H4 (cell line): ENCODE results near the gene THTPA. TPM values are rescaled to one million over a fixed set of nuclear protein-coding genes. Genes with fewer than 3 reads are reported as not detected.

ENCODE experiments used
- DNase-seq: peaks from one replicate; pipeline ENCODE4 v3.0.0-alpha.2; 2015; ENCODE audit warnings: low spot score
- total RNA-seq: library from RNA; depleted of rRNA; stranded (reverse); fragments of >200 nt; shearing (Covaris generic); gene quantifications from 2 replicates; pipeline ENCODE4 v1.2.3, GENCODE V29; 2014; rRNA removed

The THTPA gene
- 4.0 and 11.8 TPM in 2 replicates for total RNA-seq

DNA sequence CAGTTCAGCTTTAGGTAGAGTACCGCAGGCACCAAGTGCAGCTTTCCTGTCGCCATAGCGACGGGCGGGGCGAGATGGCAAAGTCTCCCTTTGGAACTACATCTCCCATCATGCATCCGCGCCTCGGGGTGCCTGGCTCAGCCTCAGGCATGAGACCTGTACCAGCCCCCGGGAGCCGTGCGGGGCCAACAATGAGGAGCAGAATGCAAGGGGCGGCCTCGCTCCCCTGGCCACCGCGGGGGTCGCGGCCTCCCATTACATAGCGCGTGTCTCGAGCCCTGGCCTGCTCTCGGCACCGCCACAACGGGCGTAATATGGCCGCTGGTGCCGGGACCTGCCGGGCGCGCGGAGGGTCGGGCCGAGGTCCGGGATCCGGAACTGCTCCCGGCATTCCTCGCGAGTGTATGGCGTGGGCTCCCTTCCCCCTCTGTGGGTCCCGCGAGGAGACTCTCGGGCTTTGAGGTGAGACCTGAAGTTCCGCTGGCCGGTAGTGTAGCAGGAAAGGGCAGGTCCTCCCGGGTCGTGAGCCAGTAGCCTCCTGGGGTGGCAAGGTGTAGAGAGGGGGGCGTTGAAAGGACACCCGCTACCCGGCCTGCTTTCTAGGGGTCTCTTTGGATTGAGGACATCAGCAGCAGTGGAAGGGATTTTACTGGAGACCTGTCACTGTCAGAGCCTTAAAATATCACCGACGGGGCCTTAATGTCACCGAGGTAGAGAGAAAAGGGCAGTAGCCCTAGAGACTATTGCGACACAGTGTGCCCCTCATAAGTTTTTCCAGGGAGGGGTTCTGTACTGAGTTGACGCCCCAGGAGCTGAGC lies at the start of gene THTPA:
Gene THTPA (plus strand): TSS at position 390 of the 818 bp plus-strand sequence. CDS start 487 bp downstream, outside the sequence.
- DNase-seq = peak; percentile 85

- DNase-seq = no peak
These were observed 43.9 kb upstream of the THTPA start for GRCh38 chr14:23512156-23512555.

DNA sequence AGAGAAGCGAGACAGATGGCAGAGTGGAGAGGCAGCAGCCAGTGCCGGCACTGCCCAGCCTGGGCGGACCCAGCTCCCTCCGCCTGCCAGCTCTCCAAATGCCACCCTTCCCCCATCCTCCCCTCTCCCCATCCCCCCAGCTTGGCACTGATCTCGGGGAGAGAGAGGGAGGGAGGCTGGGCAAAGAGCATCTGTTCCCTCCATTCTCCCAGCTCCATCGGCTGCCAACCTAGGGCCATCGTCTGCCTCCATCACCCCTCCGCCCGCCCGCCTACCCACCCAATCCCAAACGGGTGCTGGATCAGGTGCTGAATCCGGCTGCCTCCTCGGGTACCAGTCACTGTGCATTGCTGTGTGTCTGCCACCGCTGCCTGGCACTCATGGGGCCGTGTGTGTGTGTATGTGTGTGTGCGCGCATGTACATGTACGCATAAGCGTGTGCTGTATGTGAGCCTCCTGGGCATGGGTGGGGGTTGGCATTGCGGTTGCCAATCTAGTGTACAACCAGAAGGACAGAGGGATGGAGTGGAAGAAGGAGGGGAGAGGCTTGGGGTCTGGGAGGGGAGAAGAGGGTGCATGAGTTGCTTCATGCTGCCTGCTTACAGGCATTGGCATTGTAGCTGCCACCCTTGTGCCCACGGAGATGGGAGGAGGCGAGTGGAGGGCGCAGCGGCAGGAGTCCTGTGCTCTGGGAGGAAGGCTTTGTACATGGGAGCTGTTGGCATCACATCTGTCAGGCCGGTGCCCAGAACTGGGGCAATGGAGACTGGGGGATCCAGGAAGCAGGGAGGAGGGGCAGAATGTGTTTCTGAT lies 42.9 kb upstream of the THTPA start:
- DNase-seq = no peak

- DNase-seq = no peak
These were observed 42.0 kb upstream of the THTPA start for GRCh38 chr14:23513818-23514643.

GRCh38 chr14:23514644-23514957 lies 41.5 kb upstream of the THTPA start:
- DNase-seq = peak; percentile 15

DNA sequence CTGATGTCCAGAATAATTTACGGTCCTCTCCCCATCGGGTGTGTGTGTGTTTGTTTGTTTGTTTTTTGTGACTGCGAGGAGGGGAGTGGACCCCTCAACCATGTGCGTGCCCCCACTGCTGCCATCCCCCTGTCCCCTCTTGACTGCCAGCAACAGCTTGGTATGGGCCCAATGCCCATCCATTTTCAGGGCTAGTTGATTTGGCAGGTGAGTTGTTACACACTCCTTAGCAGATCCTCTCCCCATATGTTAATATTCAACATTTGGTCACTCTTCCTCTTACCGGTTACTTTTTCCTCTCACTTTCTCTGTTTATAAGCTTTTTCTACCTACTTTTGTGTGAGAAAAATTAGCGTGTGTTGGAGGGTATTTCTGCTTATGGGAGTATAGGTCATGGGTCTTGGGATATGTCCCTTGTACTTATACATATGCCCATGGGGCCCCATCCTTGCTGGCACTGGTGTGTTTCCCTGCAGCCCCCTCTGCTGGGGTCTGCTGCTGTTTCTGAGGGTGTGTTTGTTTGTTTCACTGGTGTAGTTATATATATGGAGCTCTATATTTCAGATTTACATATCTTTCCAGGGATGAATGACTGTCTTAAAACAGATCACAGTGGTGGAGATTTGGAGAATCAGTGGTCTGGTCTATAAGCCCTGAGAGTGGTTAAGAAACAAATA lies 38.3 kb upstream of the THTPA start:
- DNase-seq = no peak

- DNase-seq = no peak
These were observed 37.4 kb upstream of the THTPA start for GRCh38 chr14:23518709-23519108.

- no peak for DNase-seq
These were observed 35.1 kb upstream of the THTPA start for GRCh38 chr14:23520899-23521533.

- no peak for DNase-seq
These were observed 34.1 kb upstream of the THTPA start for GRCh38 chr14:23521785-23522640.

DNA sequence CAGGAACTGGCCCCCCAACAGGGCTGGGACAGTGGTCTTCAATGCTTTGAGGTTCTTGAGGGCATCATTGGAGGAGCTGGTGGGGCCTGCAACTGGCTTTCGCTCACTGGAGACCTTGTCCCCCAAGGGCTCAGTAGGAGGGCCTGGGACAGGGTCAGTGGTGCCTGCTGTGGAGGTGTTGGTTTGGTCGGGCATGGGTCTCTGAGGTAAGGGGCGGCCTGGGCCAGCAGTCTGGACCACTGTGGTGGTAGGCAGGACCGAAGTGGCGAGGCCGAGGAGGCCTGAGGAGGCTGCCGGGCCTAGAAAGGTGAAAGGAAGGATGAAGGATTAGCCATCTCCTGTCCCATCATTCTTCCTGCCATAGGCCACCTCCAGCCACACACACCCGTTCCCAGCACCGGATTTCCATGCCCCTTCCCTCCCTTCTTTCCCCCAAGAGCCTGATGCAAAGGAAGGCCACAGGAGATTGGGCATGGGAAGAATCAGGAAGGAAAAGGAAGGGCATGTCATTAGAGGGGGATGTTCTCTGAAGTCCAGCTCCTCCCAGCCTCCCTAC lies 33.4 kb upstream of the THTPA start:
- no peak for DNase-seq

- no peak for DNase-seq
These were observed 32.6 kb upstream of the THTPA start for GRCh38 chr14:23523229-23524016.

DNA sequence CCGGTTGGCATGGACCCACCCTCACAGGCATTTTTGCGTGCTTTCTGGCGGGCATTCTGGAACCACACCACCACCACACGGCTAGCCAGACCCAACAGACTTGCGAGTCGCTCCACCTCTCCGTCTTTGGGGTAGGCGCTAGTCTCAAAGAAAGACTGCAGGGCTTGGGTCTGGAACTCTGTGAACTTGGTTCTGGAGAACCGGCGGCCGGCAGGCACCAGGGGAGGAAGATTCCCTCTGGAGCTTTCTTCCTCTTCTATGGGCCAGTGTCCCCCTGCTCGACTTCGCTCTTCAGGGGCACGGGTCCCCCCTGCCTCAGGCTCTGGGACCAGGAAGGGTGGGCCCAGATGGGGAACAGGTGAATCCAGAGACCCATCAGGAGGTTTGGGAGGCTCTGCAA lies 31.1 kb upstream of the THTPA start:
- DNase-seq = no peak

- no peak for DNase-seq
These were observed 30.5 kb upstream of the THTPA start for GRCh38 chr14:23525611-23526010.

DNA sequence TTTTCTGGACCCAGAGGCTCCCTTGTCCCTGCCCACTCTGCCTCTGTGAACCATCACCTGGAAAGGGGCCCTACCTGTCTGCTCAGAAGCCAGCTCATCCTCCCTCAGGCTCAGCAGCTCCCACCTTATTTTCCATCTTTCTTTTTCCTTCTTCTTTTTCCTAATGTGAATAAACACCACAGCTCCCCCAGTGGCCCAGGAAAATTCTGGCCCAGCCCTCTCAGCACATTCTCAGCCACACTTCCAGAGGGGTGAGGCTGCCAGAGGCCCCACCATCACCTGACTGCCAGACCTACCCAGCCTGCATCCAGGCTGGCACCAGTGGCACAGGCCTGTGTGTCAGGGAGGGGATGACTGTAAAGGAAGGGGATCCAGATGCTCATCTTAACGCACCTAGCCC lies 27.5 kb upstream of the THTPA start:
- DNase-seq = no peak

DNA sequence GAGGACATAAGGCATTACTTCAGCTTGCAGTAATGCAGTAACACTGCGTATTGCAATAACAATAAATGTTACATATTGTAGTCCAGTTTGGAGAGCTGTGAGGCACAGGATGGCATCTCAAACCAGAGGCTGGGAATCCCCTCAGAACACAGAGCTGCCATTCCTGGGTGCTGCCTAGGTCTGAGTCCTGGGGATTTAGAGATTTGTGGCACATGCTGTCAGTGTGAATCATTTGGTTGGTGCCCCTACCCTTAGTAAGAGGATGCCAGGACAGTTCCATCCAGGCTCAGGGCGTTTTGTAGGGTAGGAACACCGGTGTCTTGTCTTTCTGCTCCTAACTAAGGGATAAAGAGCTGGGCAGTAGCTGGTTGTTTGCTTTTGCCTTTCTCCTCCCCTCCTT lies 27.1 kb upstream of the THTPA start:
- no peak for DNase-seq

DNA sequence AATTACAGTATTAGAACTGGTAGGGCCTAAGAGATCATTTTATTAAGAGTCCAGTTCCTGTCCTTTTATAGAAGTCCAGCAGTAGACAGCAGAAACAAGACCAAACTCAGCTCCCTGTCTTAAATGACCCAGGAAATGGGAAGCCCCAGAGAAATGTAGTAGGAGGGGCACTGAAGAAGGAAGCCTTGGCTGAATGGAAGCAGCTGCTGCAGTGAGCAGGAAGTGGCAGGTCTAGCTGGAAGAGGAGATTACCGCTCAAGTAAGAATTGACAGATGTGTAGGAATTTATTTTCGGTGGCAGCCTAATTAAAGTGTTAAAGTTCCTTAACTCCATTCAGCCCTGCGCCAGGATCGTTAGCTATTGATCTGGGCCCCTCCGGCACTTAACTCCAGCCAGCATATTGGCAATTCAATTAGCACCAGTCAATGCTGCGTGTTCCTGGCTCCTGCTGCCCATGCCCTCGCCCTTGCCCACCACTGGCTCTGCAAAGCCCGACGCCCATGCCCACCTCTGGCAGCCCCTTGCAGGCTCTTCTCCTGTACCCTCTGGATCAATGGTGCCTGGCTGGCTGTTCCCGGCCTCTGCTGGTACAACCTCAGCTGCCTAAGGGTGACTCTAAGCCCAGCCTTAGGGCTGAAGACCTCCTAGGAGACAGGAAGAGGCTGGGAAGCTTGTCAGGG lies 25.6 kb upstream of the THTPA start:
- no peak for DNase-seq

GRCh38 chr14:23531391-23531790 lies 24.7 kb upstream of the THTPA start:
- DNase-seq = no peak

DNA sequence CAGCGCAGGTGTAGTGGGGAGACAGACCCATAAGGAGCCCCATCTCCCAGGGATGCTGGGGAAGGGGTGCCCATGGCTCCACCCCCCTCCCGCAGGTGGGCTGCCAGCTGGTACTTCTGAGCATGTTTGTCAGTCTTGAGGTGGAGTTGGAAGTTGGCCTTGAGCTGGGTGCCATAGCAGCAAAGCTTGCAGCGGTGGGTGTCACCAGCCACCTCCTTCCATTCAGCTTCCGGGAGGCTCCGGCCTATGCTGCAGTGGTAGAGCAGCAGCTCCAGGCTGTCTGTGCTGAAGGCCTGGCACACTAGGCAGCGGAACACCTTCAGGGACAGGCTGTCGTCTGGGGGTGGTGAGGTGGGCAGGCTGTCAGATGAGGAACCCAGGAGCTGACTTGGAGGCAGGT lies 23.4 kb upstream of the THTPA start:
- DNase-seq = no peak
